B cell (primary cell): ENCODE measurements around the gene TOX2. TPM values are rescaled to one million over a fixed set of nuclear protein-coding genes. Genes with fewer than 3 reads are reported as not detected.

Experiments used
- ATAC-seq: fragments of 200-7000 bp; cut with Tn5 transposase; one replicate; pipeline ENCODE4 v1.10.0; 2021; ENCODE audit warnings: low read depth, mild to moderate bottlenecking, moderate number of reproducible peaks, moderate library complexity
- CTCF ChIA-PET: fragments of 350-600 bp; sonication (Branson Sonifier 250); formaldehyde crosslinking; loops from one replicate; lab custom pipeline; 2021; ENCODE audit warnings: antibody characterized with exemption, inconsistent platforms; lab: Charles Lee
- POLR2A ChIA-PET: fragments of 350-600 bp; sonication (Branson Sonifier 250); formaldehyde crosslinking; loops from one replicate; lab custom pipeline; 2021; ENCODE audit warnings: antibody characterized with exemption; lab: Charles Lee
- DNase-seq: peaks from one replicate; pipeline ENCODE4 v3.0.0; 2013
- H2AFZ ChIP-seq: 2 replicates; pipeline ENCODE4 v1.6.1; 2012; ENCODE audit warnings: mild to moderate bottlenecking, low read depth, low read length; ENCODE audit not compliant: insufficient read depth, poor library complexity, severe bottlenecking
- H3K27ac ChIP-seq, 2 donors: 1 replicate in 1 of 2; 2 replicates in 1 of 2; pipeline ENCODE4 v1.5.1; 2012 to 2013; ENCODE audit warnings: low read length in 2 of 2, mild to moderate bottlenecking in 2 of 2, moderate library complexity in 1 of 2
- H3K27me3 ChIP-seq, 4 experiments: fragments of 200-600 bp in 1 of 4; sonication (generic) in 1 of 4; replicated peaks in 1 of 4; 1 replicate in 2 of 4; 2 replicates in 2 of 4; pipeline versions ENCODE4 v1.6.1 to v1.7.0; 2013 to 2016; ENCODE audit warnings: low read length in 3 of 4, mild to moderate bottlenecking in 2 of 4, mixed read lengths in 1 of 4, moderate library complexity in 1 of 4; ENCODE audit not compliant: insufficient read depth in 4 of 4, control insufficient read depth in 3 of 4; ENCODE audit errors: control extremely low read depth in 1 of 4
- H3K36me3 ChIP-seq, 2 experiments: replicated peaks in 1 of 2; 1 replicate in 1 of 2; 2 replicates in 1 of 2; pipeline versions ENCODE4 v1.6.1 to v1.7.1; 2013; ENCODE audit warnings: low read length in 1 of 2; ENCODE audit not compliant: insufficient read depth in 2 of 2, control insufficient read depth in 1 of 2; ENCODE audit errors: control extremely low read depth in 1 of 2, extremely low read depth in 1 of 2
- H3K4me1 ChIP-seq, 2 donors: fragments of 200-600 bp in 1 of 2; sonication (generic) in 1 of 2; 1 replicate in 1 of 2; 2 replicates in 1 of 2; pipeline versions ENCODE4 v1.5.1 to v1.6.1; 2013 to 2017; ENCODE audit warnings: low read length in 2 of 2; ENCODE audit not compliant: control insufficient read depth in 2 of 2, insufficient read depth in 2 of 2
- H3K4me2 ChIP-seq: replicated peaks from 2 replicates; pipeline ENCODE3; 2012; ENCODE audit warnings: mild to moderate bottlenecking, low read depth, low read length; ENCODE audit not compliant: poor library complexity, severe bottlenecking
- H3K4me3 ChIP-seq, 5 experiments: fragments of 200-600 bp in 1 of 5; sonication (generic) in 1 of 5; 1 replicate in 3 of 5; 2 replicates in 2 of 5; pipeline versions ENCODE4 v1.5.1 to v1.7.0; 2011 to 2016; ENCODE audit warnings: low read length in 4 of 5, mild to moderate bottlenecking in 4 of 5, low read depth in 2 of 5, control low read depth in 1 of 5, moderate library complexity in 1 of 5; ENCODE audit not compliant: insufficient read depth in 1 of 5; ENCODE audit errors: control extremely low read depth in 1 of 5, extremely low read depth in 1 of 5
- H3K79me2 ChIP-seq: fragments of 200-600 bp; sonication (generic); one replicate; pipeline ENCODE4 v1.6.0; 2016; ENCODE audit warnings: low read length; ENCODE audit not compliant: control insufficient read depth, insufficient read depth
- H3K9ac ChIP-seq: fragments of 200-600 bp; sonication (generic); 2 replicates; pipeline ENCODE4 v1.6.1; 2017; ENCODE audit warnings: mild to moderate bottlenecking, low read length, moderate library complexity
- H3K9me3 ChIP-seq, 3 donors: one replicate each; pipeline versions ENCODE4 v1.6.1 to v1.7.1; 2013; ENCODE audit warnings: low read length in 2 of 3; ENCODE audit not compliant: control insufficient read depth in 2 of 3, insufficient read depth in 1 of 3; ENCODE audit errors: control extremely low read depth in 1 of 3
- H4K20me1 ChIP-seq: 2 replicates; pipeline ENCODE4 v1.6.0; 2012; ENCODE audit warnings: mild to moderate bottlenecking, low read length; ENCODE audit not compliant: insufficient read depth, control insufficient read depth, poor library complexity, severe bottlenecking
- H3K27ac Mint-ChIP-seq: one replicate; pipeline ENCODE4 v1.8.0; 2021; ENCODE audit warnings: mixed read lengths
- H3K27me3 Mint-ChIP-seq: one replicate; pipeline ENCODE4 v1.8.0; 2021; ENCODE audit warnings: mixed read lengths
- H3K4me1 Mint-ChIP-seq: one replicate; pipeline ENCODE4 v1.8.0; 2021; ENCODE audit warnings: mixed read lengths
- H3K4me3 Mint-ChIP-seq: one replicate; pipeline ENCODE4 v1.8.0; 2021; ENCODE audit warnings: mixed read lengths
- H3K9me3 Mint-ChIP-seq: one replicate; pipeline ENCODE4 v1.8.0; 2022; ENCODE audit warnings: mixed read lengths; ENCODE audit not compliant: insufficient read depth
- EZH2 ChIP-seq: IDR thresholded peaks from 2 replicates; pipeline ENCODE4 v1.6.1; 2012; ENCODE audit warnings: borderline replicate concordance, low read depth, mild to moderate bottlenecking, moderate library complexity, low read length; ENCODE audit not compliant: insufficient read depth, poor library complexity, severe bottlenecking
- WGBS: methylation state at CpG from one replicate; pipeline ENCODE4 v1.1.5; 2013; ENCODE audit warnings: missing lambda C conversion rate; ENCODE audit not compliant: insufficient coverage; 5-methylcytosine and 5-hydroxymethylcytosine counted together
- intact Hi-C: fragments of 100-400 bp; cut with micrococcal nuclease; formaldehyde crosslinking; loops from one replicate; pipeline ENCODE4 v1.10.0; 2022
- polyA plus RNA-seq: library from polyadenylated mRNA; depleted of rRNA; stranded (reverse); fragments of >200 nt; gene quantifications from 2 replicates; pipeline ENCODE4 v1.2.3, GENCODE V29; 2012
- total RNA-seq, 2 donors: library from RNA; stranded (reverse); fragments of 120-200 nt in 1 of 2; gene quantifications; 1 replicate in 1 of 2; 2 replicates in 1 of 2; pipeline versions ENCODE4 v1.2.3 to v1.2.4, GENCODE V29; 2013 to 2022
- TF ChIP-seq, protein P1 (sequence below): fragments of 200-600 bp; IDR thresholded peaks from one replicate; pipeline ENCODE4 v1.8.0; 2022; ENCODE audit warnings: antibody characterized with exemption, mild to moderate bottlenecking

TOX2 gene
- total and polyA plus RNA-seq, 2 donors (not counting 1 experiment from before 2014, with no cell fraction given): 1.2 to 4.1 TPM

DNA sequence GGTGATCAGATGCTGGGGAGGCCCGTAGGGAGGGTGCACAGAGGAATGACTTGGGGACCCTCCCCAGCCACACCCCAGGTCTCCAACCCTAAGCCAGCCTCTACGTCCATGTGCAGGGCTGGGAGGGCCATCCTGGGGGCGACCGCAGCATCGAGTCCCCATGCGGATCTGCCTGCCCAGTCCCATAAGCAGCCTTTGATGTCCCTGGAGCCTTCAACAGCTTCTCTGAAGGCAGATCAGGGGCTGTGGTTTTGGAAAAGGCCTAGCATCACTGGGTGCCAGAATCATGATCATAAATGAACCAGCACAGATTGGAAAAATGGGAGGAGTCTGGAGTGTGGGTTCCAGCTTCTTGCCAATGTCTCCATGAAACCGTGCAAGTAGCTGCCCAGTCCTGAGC lies 22.9 kb downstream of the TOX2 start:
- Mint-ChIP-seq H3K4me3 (no peak overlapping the region), H3K27me3 (no peaks in the 10 kb centered on the region), H3K9me3 (peaks cover 2% of the 10 kb centered on the region), H3K4me1 (peaks cover 13% of the 10 kb centered on the region), H3K27ac (no peak overlapping the region)
- Histone ChIP-seq H3K9me3 (peaks cover 0 to 5% (median 0%) of the 10 kb centered on the region in 3 donors), H3K27me3 (peaks cover 0 to 2% (median 0%) of the 10 kb centered on the region in 4 experiments), H4K20me1 (no peaks in the 10 kb centered on the region), H3K27ac (no peak overlapping the region), H3K9ac (no peak overlapping the region), H3K4me3 (no peak overlapping the region), H3K4me1 (peaks cover 10 to 16% of the 10 kb centered on the region in 2 donors), H3K4me2 (no peak overlapping the region), H3K36me3 (no peaks in the 10 kb centered on the region), H3K79me2 (no peaks in the 10 kb centered on the region), H2AFZ (no peak overlapping the region)
- TF ChIP-seq EZH2: no peak
- TF ChIP-seq, protein P1, sequence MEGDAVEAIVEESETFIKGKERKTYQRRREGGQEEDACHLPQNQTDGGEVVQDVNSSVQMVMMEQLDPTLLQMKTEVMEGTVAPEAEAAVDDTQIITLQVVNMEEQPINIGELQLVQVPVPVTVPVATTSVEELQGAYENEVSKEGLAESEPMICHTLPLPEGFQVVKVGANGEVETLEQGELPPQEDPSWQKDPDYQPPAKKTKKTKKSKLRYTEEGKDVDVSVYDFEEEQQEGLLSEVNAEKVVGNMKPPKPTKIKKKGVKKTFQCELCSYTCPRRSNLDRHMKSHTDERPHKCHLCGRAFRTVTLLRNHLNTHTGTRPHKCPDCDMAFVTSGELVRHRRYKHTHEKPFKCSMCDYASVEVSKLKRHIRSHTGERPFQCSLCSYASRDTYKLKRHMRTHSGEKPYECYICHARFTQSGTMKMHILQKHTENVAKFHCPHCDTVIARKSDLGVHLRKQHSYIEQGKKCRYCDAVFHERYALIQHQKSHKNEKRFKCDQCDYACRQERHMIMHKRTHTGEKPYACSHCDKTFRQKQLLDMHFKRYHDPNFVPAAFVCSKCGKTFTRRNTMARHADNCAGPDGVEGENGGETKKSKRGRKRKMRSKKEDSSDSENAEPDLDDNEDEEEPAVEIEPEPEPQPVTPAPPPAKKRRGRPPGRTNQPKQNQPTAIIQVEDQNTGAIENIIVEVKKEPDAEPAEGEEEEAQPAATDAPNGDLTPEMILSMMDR: no peak
- DNase-seq (no peak), ATAC-seq (no peak)
- 91% methylated on average over 4 of the region's 7 CpGs for WGBS
- intact Hi-C loops: no loop called here
- ChIA-PET CTCF (no interaction called here), POLR2A (no interaction called here)

DNA sequence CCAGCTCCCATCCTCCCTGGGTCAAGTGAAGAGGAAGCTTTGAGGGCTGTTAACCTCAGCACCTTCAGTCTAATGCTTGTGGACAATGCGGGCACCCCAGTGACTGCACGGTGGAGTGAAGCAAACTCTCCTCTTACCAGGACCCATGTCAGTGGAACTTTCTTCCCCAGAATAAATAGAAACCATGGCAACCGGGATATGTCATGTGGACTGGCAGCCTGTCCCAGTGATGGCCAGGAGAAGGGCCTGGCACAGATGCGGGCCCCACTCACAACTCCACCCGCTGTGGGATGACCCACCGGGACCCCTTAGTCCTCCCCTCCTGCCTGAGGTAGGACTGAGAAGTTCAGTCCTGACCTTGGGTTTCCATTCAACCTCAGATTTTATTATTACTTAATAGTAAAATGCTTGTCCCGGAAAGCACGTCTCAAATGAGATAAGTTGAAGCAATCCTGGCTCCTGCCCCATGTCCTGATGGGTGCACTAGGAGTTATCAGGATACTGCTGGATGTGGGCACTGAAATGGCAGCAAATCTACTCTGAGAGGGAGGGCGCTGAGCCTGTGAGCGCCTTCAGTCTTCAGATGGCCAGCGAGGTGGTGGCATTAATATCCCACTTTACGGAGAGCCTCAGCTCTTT lies 23.5 kb downstream of the TOX2 start:
- Histone ChIP-seq H3K27ac (no peak overlapping the region), H3K9ac (no peak overlapping the region), H3K27me3 (no peaks in the 10 kb centered on the region), H3K4me3 (no peak overlapping the region), H3K4me1 (peaks cover 14 to 21% of the 10 kb centered on the region in 2 donors), H2AFZ (no peak overlapping the region), H4K20me1 (no peaks in the 10 kb centered on the region), H3K4me2 (no peak overlapping the region), H3K79me2 (no peaks in the 10 kb centered on the region), H3K9me3 (peaks cover 0 to 5% (median 0%) of the 10 kb centered on the region in 3 donors), H3K36me3 (no peaks in the 10 kb centered on the region)
- ATAC-seq (no peak), DNase-seq (no peak)
- intact Hi-C loops: no loop called here
- ChIA-PET CTCF (interaction anchor here (1.0 kb wide), 1 partner anchor 11 kb away, joined by 3 read pairs; no protein-coding TSS in a partner anchor), POLR2A (no interaction called here)
- peaks cover 2% of the 10 kb centered on the region for H3K9me3 Mint-ChIP-seq
- no peak overlapping the region for H3K4me3 Mint-ChIP-seq
- no peak overlapping the region for H3K27ac Mint-ChIP-seq
- TF ChIP-seq, protein P1: no peak
- no peak for TF ChIP-seq EZH2
- peaks cover 19% of the 10 kb centered on the region for H3K4me1 Mint-ChIP-seq
- 99% methylated on average over 8 of the region's 12 CpGs for WGBS
- H3K27me3 Mint-ChIP-seq: no peaks in the 10 kb centered on the region
